Subcutaneous adipose tissue (tissue), 4 donors: ENCODE data around the gene STARD13. TPM values are rescaled to one million over a fixed set of nuclear protein-coding genes. Genes with fewer than 3 reads are reported as not detected.

Experiments used
- CTCF ChIP-seq: fragments of 450-650 bp; IDR thresholded peaks from one replicate; pipeline ENCODE4 v1.5.1; 2016; ENCODE audit warnings: low read depth, mild to moderate bottlenecking, control low read depth, antibody characterized with exemption, moderate library complexity
- total RNA-seq, 4 donors: library from RNA; depleted of rRNA; stranded (reverse); fragments of >200 nt; gene quantifications; one replicate each; pipeline ENCODE4 v1.1.0, GENCODE V29; 2016

STARD13 gene
- total RNA-seq, 4 donors from 2014 or later = 42.9 to 67.8 (median 55.3) TPM

GRCh38 chr13:33307843-33308242, 22.3 kb upstream of the STARD13 start:
- TF ChIP-seq CTCF = no peak

DNA sequence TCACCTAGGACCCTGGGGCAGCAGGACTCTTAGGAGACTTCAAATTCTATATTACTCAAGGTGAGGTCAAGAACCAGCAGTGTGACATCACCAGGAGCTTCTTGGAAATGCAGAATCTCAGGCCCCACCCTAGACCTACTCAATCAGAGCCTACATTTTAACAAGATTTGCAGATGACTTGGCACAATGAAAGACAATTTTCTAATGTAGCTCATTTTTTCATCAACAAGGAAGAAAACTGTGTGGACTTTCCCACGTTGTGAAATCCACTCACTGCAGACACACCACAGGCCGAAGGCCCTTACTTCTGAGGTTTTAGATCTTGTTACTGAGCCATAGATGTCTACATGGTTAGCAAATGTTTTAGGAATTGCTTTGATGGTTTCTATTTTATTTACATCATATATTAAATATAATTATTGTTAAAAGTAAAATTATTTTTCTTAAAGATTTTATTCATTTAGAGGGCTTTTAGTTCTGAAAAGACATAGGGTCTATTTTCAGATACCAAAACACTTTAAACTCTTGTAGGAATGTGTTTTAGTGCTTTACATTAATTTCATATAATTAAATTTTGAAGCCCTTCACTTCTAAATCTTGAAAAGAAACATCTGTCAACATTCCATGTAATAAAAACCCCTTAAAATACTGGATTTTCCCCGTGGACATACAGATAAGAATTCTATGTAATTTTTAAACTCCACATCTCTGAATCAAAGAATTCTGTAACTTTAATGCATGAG, 18.5 kb upstream of the STARD13 start:
- TF ChIP-seq CTCF = no peak

- TF ChIP-seq CTCF = no peak
These were observed 14.1 kb upstream of the STARD13 start for GRCh38 chr13:33299626-33300025.

DNA sequence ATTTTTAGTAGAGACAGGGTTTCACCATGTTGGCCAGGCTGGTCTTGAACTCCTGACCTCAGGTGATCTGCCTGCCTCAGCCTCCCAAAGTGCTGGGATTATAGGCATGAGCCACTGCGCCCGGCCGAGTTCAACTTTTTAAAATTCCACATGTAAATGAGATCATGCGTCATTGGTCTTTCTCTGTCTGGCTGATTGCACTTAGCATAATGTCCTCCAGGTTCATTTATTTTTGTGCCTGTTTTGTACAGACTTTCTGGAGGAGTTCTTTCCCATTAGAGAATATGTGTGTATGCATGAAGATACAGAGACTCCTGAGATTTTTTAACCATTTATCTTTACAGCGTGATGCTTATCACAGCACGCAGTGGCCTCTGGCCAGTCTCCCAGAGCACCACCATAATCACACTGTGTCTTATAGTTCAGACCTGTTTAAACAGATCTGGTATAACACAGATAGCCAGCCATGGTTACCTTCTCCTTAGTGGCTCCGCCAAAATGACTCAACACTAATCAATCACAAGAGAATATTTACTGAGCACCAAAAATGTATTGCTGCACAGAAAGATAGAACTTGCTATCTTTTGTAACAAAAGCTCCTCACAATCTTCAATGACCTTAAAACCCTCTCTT, 11.4 kb upstream of the STARD13 start:
- no peak for TF ChIP-seq CTCF

DNA sequence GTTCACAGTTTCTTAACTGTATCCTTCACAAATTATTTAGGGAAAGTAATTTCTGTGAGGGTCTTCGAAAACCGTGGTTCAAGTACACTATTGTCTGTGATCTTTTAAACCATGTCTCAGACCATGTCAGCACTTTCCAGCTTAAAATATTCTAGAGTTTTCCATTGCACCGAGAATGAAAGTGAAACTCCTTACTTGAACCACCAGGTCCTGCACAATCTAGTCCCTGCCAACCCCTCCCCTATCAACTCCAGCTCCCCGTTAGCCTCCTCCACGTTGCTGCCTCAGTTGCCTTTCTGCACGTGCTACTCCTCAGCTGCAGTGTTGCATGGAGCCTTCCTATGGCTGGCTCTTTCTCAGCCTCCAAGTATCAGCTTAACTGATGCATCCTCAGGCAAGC, 7.2 kb upstream of the STARD13 start:
- TF ChIP-seq CTCF = no peak

GRCh38 chr13:33290421-33290965, 4.9 kb upstream of the STARD13 start:
- TF ChIP-seq CTCF = no peak

DNA sequence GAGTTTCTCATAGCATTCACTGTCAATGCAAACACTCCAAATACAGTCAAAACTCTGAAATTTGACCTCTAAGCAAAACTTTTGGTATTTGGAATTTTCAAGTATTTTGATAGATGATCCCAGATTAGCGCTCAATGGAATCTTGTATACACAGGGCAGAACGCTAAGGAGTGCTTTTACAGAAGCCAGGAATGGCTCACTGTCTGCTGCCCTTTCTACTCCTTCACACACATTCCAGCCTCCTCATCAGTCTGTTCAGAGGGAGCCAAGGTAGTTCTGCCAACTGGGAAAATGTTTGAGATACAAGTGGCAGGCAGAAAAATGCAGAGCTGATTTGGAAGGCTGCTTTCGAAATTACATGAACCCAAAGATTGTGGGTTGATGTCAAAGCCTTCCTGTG, 4.4 kb upstream of the STARD13 start:
- no peak for TF ChIP-seq CTCF
